ENCODE measurements around the gene PCK2. TPM values are rescaled to one million over a fixed set of nuclear protein-coding genes. Genes with fewer than 3 reads are reported as not detected.

PCK2 gene
- total RNA-seq, 1 experiment from 2014 or later, result 27.1 TPM

DNA sequence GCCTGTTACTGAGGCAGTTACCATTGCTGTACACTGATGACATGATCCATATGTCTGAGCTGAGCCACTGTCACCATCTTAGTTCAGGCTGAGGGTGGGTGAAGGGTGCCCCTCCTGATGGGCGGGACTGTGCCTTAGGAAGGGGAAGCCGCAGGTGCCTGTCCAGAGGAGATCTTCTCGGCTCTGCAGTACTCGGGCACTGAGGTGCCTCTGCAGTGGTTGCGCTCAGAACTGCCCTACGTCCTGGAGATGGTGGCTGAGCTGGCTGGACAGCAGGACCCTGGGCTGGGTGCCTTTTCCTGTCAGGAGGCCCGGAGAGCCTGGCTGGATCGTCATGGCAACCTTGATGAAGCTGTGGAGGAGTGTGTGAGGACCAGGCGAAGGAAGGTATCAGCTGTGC is 56.9 kb downstream of the PCK2 start:
- DNase-seq (ENCODE audit: low read depth), result no peak

DNA sequence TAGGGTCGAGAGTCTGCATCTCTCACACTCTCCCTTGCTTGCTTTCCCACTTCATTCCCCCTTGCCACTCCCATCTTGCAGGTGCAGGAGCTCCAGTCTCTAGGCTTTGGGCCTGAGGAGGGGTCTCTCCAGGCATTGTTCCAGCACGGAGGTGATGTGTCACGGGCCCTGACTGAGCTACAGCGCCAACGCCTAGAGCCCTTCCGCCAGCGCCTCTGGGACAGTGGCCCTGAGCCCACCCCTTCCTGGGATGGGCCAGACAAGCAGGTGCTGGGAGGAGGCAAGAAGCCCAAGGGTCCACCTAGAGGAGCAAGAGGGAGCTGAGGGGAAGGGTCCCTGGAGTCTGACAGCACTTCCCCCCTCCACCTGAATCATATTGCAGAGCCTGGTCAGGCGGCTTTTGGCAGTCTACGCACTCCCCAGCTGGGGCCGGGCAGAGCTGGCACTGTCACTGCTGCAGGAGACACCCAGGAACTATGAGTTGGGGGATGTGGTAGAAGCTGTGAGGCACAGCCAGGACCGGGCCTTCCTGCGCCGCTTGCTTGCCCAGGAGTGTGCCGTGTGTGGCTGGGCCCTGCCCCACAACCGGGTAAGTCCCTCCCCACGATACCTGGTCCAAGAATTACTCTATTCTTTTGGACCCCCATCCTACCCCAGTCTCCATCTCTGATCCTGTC is 57.4 kb downstream of the PCK2 start:
- DNase-seq (ENCODE audit: low read depth), result no peak

Other genes with a start within 250 kb of the PCK2 start
- 36.9 and 37.4 TPM in 2 replicates for gene DHRS4, start 140.5 kb upstream of the PCK2 start, total RNA-seq (2014; rRNA removed; shearing (Covaris generic))
- 24.6 and 31.5 TPM in 2 replicates for gene DHRS4L2, start 105.4 kb upstream of the PCK2 start, total RNA-seq (2014; rRNA removed; shearing (Covaris generic))
- gene CARMIL3, start 42.3 kb upstream of the PCK2 start, total RNA-seq (2014; rRNA removed; shearing (Covaris generic)), result 0.07 and 0.11 TPM in 2 replicates
- not detected in 2 replicates for gene CPNE6, start 22.7 kb upstream of the PCK2 start, total RNA-seq (2014; rRNA removed; shearing (Covaris generic))
- 37.2 and 46.7 TPM in 2 replicates for gene DCAF11, start 20.5 kb downstream of the PCK2 start, total RNA-seq (2014; rRNA removed; shearing (Covaris generic))
- 1.3 and 4.4 TPM in 2 replicates for gene NRL, start 20.6 kb downstream of the PCK2 start, total RNA-seq (2014; rRNA removed; shearing (Covaris generic))
- gene FITM1, start 36.3 kb downstream of the PCK2 start, total RNA-seq (2014; rRNA removed; shearing (Covaris generic)), result 0.63 TPM in 1 of 2 replicates, not detected in the other
- 130 and 149 TPM in 2 replicates for gene PSME1, start 41.9 kb downstream of the PCK2 start, total RNA-seq (2014; rRNA removed; shearing (Covaris generic))
- gene EMC9, start 47.3 kb downstream of the PCK2 start, total RNA-seq (2014; rRNA removed; shearing (Covaris generic)), result 30.2 and 32.2 TPM in 2 replicates
- 224 and 243 TPM in 2 replicates for gene PSME2, start 52.3 kb downstream of the PCK2 start, total RNA-seq (2014; rRNA removed; shearing (Covaris generic))
- 57.7 and 69.8 TPM in 2 replicates for gene RNF31, start 53.2 kb downstream of the PCK2 start, total RNA-seq (2014; rRNA removed; shearing (Covaris generic))
- 5.0 and 7.8 TPM in 2 replicates for gene IRF9, start 67.0 kb downstream of the PCK2 start, total RNA-seq (2014; rRNA removed; shearing (Covaris generic))
- 0.53 and 1.0 TPM in 2 replicates for gene REC8, start 77.8 kb downstream of the PCK2 start, total RNA-seq (2014; rRNA removed; shearing (Covaris generic))
- 242 and 273 TPM in 2 replicates for gene IPO4, start 94.5 kb downstream of the PCK2 start, total RNA-seq (2014; rRNA removed; shearing (Covaris generic))
- 54.0 and 68.3 TPM in 2 replicates for gene TM9SF1, start 101.1 kb downstream of the PCK2 start, total RNA-seq (2014; rRNA removed; shearing (Covaris generic))
- 0.13 TPM in 1 of 2 replicates, not detected in the other for gene TSSK4, start 111.4 kb downstream of the PCK2 start, total RNA-seq (2014; rRNA removed; shearing (Covaris generic))
- gene CHMP4A, start 119.2 kb downstream of the PCK2 start, total RNA-seq (2014; rRNA removed; shearing (Covaris generic)), result 20.0 and 44.4 TPM in 2 replicates
- gene MDP1, start 121.8 kb downstream of the PCK2 start, total RNA-seq (2014; rRNA removed; shearing (Covaris generic)), result 10.6 and 12.3 TPM in 2 replicates
- 307 and 368 TPM in 2 replicates for gene NEDD8, start 138.1 kb downstream of the PCK2 start, total RNA-seq (2014; rRNA removed; shearing (Covaris generic))
- 92.5 and 107 TPM in 2 replicates for gene GMPR2, start 138.6 kb downstream of the PCK2 start, total RNA-seq (2014; rRNA removed; shearing (Covaris generic))
- gene TINF2, start 148.3 kb downstream of the PCK2 start, total RNA-seq (2014; rRNA removed; shearing (Covaris generic)), result 47.2 and 52.4 TPM in 2 replicates
- gene TGM1, start 168.9 kb downstream of the PCK2 start, total RNA-seq (2014; rRNA removed; shearing (Covaris generic)), result 0.76 and 1.4 TPM in 2 replicates
- 24.0 and 24.5 TPM in 2 replicates for gene RABGGTA, start 177.3 kb downstream of the PCK2 start, total RNA-seq (2014; rRNA removed; shearing (Covaris generic))
- gene DHRS1, start 205.5 kb downstream of the PCK2 start, total RNA-seq (2014; rRNA removed; shearing (Covaris generic)), result 6.0 and 6.9 TPM in 2 replicates
- 21.1 and 25.6 TPM in 2 replicates for gene NOP9, start 205.5 kb downstream of the PCK2 start, total RNA-seq (2014; rRNA removed; shearing (Covaris generic))
- 0.10 TPM in 1 of 2 replicates, not detected in the other for gene CIDEB, start 213.7 kb downstream of the PCK2 start, total RNA-seq (2014; rRNA removed; shearing (Covaris generic))
- gene LTB4R2, start 215.8 kb downstream of the PCK2 start, total RNA-seq (2014; rRNA removed; shearing (Covaris generic)), result 5.0 and 7.8 TPM in 2 replicates
- 3.8 and 6.5 TPM in 2 replicates for gene LTB4R, start 217.2 kb downstream of the PCK2 start, total RNA-seq (2014; rRNA removed; shearing (Covaris generic))
- gene ADCY4, start 240.8 kb downstream of the PCK2 start, total RNA-seq (2014; rRNA removed; shearing (Covaris generic)), result not detected in 2 replicates
- 0.08 TPM in 1 of 2 replicates, not detected in the other for gene RIPK3, start 245.7 kb downstream of the PCK2 start, total RNA-seq (2014; rRNA removed; shearing (Covaris generic))

Measured in HT1080 (cell line).